Thyroid gland (tissue), 4 donors: ENCODE results near the gene AARS2.

Experiments used
- POLR2A ChIP-seq, 2 donors: fragments of 450-650 bp; IDR thresholded peaks; one replicate each; pipeline ENCODE4 v1.6.1; 2017; ENCODE audit warnings: antibody characterized with exemption in 2 of 2, mild to moderate bottlenecking in 2 of 2, moderate library complexity in 1 of 2
- TF ChIP-seq, protein P1 (sequence below), 6 experiments: fragments of 200-600 bp in 3 of 6; fragments of 450-650 bp in 3 of 6; sonication (generic) in 3 of 6; IDR thresholded peaks; one replicate each; pipeline ENCODE4 v1.5.1; 2016 to 2019; ENCODE audit warnings: antibody characterized with exemption in 6 of 6, mild to moderate bottlenecking in 2 of 6, inconsistent platforms in 1 of 6, moderate library complexity in 1 of 6

DNA sequence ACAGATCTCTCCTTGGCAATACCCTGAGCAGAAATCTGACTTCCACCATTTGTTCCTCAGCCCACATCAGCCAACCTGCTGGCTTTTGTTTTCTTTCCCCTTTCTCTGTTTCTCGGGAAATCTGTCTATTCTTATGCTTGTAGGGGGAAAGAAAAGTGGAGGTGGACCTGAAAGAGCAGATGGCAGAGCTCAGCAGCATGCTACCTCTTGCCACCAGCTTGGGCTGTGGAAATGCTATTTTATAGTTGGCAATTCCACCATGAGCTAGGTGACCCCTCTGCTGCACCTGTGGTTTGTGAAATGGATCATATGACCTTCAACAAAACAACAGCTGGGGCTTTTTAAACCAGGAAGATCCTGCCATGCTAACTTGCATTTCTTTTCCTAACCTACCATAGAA, 22.5 kb upstream of the AARS2 start:
- TF ChIP-seq, protein P1, sequence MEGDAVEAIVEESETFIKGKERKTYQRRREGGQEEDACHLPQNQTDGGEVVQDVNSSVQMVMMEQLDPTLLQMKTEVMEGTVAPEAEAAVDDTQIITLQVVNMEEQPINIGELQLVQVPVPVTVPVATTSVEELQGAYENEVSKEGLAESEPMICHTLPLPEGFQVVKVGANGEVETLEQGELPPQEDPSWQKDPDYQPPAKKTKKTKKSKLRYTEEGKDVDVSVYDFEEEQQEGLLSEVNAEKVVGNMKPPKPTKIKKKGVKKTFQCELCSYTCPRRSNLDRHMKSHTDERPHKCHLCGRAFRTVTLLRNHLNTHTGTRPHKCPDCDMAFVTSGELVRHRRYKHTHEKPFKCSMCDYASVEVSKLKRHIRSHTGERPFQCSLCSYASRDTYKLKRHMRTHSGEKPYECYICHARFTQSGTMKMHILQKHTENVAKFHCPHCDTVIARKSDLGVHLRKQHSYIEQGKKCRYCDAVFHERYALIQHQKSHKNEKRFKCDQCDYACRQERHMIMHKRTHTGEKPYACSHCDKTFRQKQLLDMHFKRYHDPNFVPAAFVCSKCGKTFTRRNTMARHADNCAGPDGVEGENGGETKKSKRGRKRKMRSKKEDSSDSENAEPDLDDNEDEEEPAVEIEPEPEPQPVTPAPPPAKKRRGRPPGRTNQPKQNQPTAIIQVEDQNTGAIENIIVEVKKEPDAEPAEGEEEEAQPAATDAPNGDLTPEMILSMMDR (IDR thresholded peaks at IDR 0.05), result no peak
- no peak for TF ChIP-seq POLR2A (IDR thresholded peaks at IDR 0.05)
